Measurements from ENCODE around the gene CDC42BPB. TPM values are rescaled to one million over a fixed set of nuclear protein-coding genes. Genes with fewer than 3 reads are reported as not detected.

CDC42BPB gene
- total RNA-seq, 1 experiment from 2014 or later: 103 TPM

DNA sequence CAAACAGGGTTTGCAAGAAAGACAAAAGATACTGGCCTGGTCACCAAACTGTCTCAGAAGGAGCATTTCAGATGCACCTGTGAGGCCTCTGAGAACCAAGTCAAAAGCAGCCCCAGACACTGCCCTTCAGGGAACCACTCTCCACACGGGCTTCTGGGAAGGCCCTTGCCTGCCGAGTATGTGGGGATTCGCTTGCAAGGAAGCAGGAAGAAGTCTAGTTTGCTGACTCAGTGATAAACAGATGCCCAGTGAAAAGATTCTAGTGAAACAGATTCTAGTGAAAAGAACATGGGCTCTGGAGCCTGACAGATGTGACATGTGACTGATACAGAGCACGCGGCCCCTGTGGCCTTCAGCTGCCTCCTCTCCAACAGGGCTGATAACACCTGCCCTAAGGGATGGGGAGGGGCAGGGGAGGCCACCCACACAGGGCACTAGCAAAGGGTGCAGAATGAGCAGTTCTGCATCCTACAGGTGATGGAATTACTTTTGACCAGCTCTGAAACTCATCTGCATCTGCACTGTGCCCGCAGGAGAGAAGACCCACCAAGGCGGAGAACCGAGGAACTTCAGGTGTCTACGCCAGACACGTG, 115.8 kb downstream of the CDC42BPB start:
- H2AFZ ChIP-seq (ENCODE audit: low read length): no peak overlapping the region
- H2AK5ac ChIP-seq (ENCODE audit: insufficient read length, low read length): no peak overlapping the region
- no peak overlapping the region for H3K4ac ChIP-seq (ENCODE audit: low read depth, low read length)
- TF ChIP-seq CTCF (conservative IDR thresholded peaks at IDR 0.05): no peak
- H3K4me2 ChIP-seq (ENCODE audit: insufficient read depth, insufficient read length, low read length): no peak overlapping the region
- no peaks in the 10 kb centered on the region for H4K20me1 ChIP-seq (ENCODE audit: control insufficient read depth, insufficient read depth, insufficient read length)
- Mint-ChIP-seq H3K27ac (no peak overlapping the region), H3K4me1 (no peaks in the 10 kb centered on the region), H3K36me3 (ENCODE audit: insufficient read depth in 1 of 3, low read depth in 3 of 3) (peaks cover 30 to 84% (median 71%) of the 10 kb centered on the region in 3 experiments; a peak in 6 of 7 replicates), H3K9me3 (no peaks in the 10 kb centered on the region), H3K4me3 (no peak overlapping the region), H3K27me3 (ENCODE audit: low read depth) (no peaks in the 10 kb centered on the region)
- H3K27ac ChIP-seq (ENCODE audit: insufficient read length, low read depth, low read length): no peak overlapping the region
- no peak overlapping the region for H3K23ac ChIP-seq (ENCODE audit: insufficient read length, low read depth, low read length)
- H2BK15ac ChIP-seq (ENCODE audit: low read depth, low read length): no peak overlapping the region
- no peaks in the 10 kb centered on the region for H3K23me2 ChIP-seq (ENCODE audit: insufficient read length, low read depth, low read length, poor library complexity, severe bottlenecking)
- no peak for DNase-seq
- no peaks in the 10 kb centered on the region for H3K27me3 ChIP-seq (ENCODE audit: insufficient read depth, low read length)
- no peaks in the 10 kb centered on the region for H3K9me3 ChIP-seq (ENCODE audit: control insufficient read depth, low read depth, low read length)
- H4K91ac ChIP-seq (ENCODE audit: insufficient read length, low read depth, low read length): no peak overlapping the region
- no peak overlapping the region for H3K56ac ChIP-seq (ENCODE audit: insufficient read length, low read depth, low read length)
- H3K14ac ChIP-seq (ENCODE audit: insufficient read depth, low read length): no peak overlapping the region
- no peak overlapping the region for H2BK12ac ChIP-seq (ENCODE audit: insufficient read length, low read depth, low read length)
- H2BK20ac ChIP-seq (ENCODE audit: low read depth, low read length, poor library complexity, severe bottlenecking): no peak overlapping the region
- H3K79me2 ChIP-seq (ENCODE audit: insufficient read depth, low read length): no peaks in the 10 kb centered on the region
- H4K5ac ChIP-seq (ENCODE audit: insufficient read length, low read depth, low read length): no peak overlapping the region
- no peak overlapping the region for H4K8ac ChIP-seq (replicated peaks; ENCODE audit: insufficient read length, low read depth, low read length)
- no peak overlapping the region for H2BK120ac ChIP-seq (ENCODE audit: low read depth, low read length, poor library complexity, severe bottlenecking)
- no peak overlapping the region for H3T11ph ChIP-seq (ENCODE audit: low read length)
- no CpG with 5 or more reads among the region's 10 CpGs for WGBS (ENCODE audit: extremely low coverage, insufficient read length, low lambda C conversion rate)
- H3K18ac ChIP-seq (ENCODE audit: insufficient read length, low read depth, low read length): no peak overlapping the region
- H2BK5ac ChIP-seq (ENCODE audit: insufficient read length, low read length): no peak overlapping the region
- no peaks in the 10 kb centered on the region for H3K4me1 ChIP-seq (ENCODE audit: insufficient read depth, low read length)
- H3K79me1 ChIP-seq (ENCODE audit: insufficient read depth, low read depth, low read length, poor library complexity, severe bottlenecking): no peaks in the 10 kb centered on the region
- H3K9ac ChIP-seq (ENCODE audit: extremely low read depth, insufficient read length, low read length): no peak overlapping the region

All from H9 (cell line).